ENCODE results near the gene NDUFAF2. TPM values are rescaled to one million over a fixed set of nuclear protein-coding genes. Genes with fewer than 3 reads are reported as not detected.
A peak's percentile ranks its signal among the peaks of the same experiment; 100 is the strongest.

The NDUFAF2 gene
- total RNA-seq, 3 donors from 2014 or later = 12.8 to 29.9 (median 19.5) TPM

DNA sequence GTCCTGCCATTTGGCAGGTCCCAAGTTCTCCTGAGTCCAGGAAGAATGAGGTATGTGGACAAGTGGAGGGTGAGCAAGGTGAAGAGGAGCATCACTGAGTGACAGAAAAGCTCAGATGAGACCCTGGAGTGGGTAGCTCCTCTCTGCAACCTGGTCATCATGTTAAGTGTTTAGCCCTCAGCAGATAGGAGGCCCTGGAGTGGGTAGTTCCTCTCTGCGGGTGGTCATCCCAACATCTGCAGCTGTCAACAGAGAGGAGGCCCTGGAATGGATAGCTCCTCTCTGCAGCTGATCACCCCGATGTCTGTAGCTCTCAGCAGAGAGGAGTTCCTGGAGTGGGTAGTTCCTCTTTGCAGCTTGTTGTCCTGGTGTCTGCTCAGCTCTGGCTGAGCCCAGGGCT lies 48.4 kb downstream of the NDUFAF2 start:
- intact Hi-C loops (cut with DNase I, micrococcal nuclease) = no loop called here
- Histone ChIP-seq H3K9me3 (peaks cover 9% of the 10 kb centered on the region), H3K4me1 (ENCODE audit: low read depth) (no peaks in the 10 kb centered on the region), H3K4me3 (no peak overlapping the region), H3K36me3 (ENCODE audit: low read depth) (no peaks in the 10 kb centered on the region)
- no peak for DNase-seq
- TF ChIP-seq, protein P1, sequence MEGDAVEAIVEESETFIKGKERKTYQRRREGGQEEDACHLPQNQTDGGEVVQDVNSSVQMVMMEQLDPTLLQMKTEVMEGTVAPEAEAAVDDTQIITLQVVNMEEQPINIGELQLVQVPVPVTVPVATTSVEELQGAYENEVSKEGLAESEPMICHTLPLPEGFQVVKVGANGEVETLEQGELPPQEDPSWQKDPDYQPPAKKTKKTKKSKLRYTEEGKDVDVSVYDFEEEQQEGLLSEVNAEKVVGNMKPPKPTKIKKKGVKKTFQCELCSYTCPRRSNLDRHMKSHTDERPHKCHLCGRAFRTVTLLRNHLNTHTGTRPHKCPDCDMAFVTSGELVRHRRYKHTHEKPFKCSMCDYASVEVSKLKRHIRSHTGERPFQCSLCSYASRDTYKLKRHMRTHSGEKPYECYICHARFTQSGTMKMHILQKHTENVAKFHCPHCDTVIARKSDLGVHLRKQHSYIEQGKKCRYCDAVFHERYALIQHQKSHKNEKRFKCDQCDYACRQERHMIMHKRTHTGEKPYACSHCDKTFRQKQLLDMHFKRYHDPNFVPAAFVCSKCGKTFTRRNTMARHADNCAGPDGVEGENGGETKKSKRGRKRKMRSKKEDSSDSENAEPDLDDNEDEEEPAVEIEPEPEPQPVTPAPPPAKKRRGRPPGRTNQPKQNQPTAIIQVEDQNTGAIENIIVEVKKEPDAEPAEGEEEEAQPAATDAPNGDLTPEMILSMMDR (IDR thresholded peaks at IDR 0.05) = no peak
- no peak for ATAC-seq

DNA sequence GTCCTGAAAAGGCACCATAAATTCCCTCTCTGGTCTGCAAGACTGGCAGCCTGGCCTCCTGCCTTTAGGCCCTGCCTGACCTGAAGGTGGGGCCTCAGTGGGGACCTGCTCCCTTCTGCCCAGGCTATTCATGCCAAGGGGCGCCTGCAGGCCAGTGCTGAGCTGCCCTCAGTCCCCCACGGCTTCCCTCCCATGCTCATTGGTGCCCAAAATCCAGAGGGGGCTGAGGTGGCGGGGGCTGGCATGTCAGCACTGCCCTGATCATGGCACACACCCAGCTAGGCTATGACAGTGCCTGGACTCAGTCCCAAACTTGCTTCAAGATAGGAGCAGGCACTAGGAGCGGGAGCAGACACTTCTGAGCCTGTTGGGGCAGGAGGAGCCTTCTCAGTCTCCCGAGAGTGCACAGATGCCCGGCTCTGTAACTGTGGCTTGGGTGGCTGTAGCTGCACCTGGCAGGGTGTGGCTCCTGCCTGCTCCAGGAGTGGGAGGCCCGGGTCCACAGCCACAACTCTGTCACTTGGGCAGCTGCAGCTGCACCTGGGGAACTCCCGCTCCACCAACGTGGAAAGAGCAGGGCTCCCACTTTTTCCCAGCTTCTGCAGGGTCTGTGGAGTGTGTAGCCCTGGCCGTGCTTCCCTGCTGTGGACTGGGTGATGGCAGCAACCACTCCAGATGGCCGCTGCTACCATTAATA lies 49.0 kb downstream of the NDUFAF2 start:
- intact Hi-C loops (cut with DNase I, micrococcal nuclease) = no loop called here
- H3K36me3 ChIP-seq (ENCODE audit: low read depth) = no peaks in the 10 kb centered on the region
- H3K9me3 ChIP-seq = peaks cover 9% of the 10 kb centered on the region
- H3K4me1 ChIP-seq (ENCODE audit: low read depth) = no peaks in the 10 kb centered on the region
- TF ChIP-seq, protein P1 (IDR thresholded peaks at IDR 0.05) = no peak
- no peak overlapping the region for H3K4me3 ChIP-seq
- no peak for DNase-seq
- peak; percentile 54 for ATAC-seq

DNA sequence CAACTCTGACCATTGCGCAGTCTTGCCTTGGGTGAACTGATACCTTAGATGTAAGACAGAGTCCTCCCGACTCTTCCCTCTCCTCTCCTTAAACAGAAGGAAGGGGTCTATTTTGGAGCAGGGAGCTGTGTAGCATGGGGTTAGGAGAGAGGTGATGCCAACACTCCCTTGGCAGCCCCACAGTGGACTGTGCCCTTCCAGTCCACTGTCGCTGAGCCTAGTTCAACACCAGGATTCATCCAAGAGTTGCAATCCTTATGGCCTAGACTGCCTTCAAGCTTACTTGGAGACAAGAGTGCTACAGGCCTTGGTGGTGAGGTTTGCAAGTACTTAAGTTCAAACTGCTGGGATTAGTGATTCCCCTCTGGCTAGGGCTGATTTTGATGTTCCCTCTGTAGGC lies 51.4 kb downstream of the NDUFAF2 start:
- Histone ChIP-seq H3K36me3 (ENCODE audit: low read depth) (no peaks in the 10 kb centered on the region), H3K4me3 (no peak overlapping the region), H3K9me3 (peaks cover 7% of the 10 kb centered on the region), H3K4me1 (ENCODE audit: low read depth) (no peaks in the 10 kb centered on the region)
- ATAC-seq (no peak), DNase-seq (no peak)
- intact Hi-C loops (cut with DNase I, micrococcal nuclease) = no loop called here
- TF ChIP-seq, protein P1 (IDR thresholded peaks at IDR 0.05) = no peak

DNA sequence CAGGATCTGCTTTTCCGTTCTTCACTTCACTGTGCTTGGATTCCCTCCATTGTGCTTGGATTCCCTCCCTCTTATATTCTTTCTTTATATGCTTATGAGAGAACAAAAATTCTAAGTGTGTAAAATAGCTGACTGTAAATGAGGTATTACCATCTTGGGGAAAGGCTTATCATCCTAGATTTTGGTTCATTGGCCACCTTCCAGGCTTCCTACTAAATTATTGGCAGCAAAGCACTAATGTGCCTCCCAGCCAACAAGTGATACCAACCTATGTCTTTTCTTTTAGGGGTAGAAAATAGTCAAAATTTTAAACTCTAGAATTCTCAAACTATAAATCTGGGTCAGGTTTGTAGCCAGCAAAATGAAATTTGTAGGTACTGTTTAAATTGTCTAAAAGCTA lies 52.7 kb downstream of the NDUFAF2 start:
- H3K4me1 ChIP-seq (ENCODE audit: low read depth) = no peaks in the 10 kb centered on the region
- H3K9me3 ChIP-seq = peaks cover 7% of the 10 kb centered on the region
- ATAC-seq (no peak), DNase-seq (no peak)
- H3K4me3 ChIP-seq = no peak overlapping the region
- intact Hi-C loops (cut with DNase I, micrococcal nuclease) = no loop called here
- TF ChIP-seq, protein P1 (IDR thresholded peaks at IDR 0.05) = no peak
- H3K36me3 ChIP-seq (ENCODE audit: low read depth) = no peaks in the 10 kb centered on the region

DNA sequence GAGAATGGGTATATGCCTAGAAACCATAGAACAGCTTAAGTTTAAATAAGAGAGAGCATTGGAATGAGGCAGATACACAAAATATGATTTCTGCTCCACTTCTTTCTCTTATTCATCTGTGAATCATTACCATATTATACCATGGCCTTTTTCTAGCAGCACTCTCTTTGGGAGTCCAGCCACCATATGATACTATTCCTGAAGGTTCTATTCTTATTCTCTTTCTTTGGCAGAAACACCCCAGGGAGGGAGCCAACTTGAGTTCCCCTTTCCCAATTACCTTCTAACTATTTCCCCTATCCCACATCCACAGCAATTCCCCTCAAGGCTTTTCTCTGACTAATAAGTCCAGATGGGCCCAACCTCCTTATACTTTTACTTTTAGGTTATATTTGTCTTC lies 55.9 kb downstream of the NDUFAF2 start:
- Histone ChIP-seq H3K4me3 (no peak overlapping the region), H3K4me1 (ENCODE audit: low read depth) (no peaks in the 10 kb centered on the region), H3K9me3 (no peaks in the 10 kb centered on the region), H3K36me3 (ENCODE audit: low read depth) (no peaks in the 10 kb centered on the region)
- no peak for DNase-seq
- TF ChIP-seq, protein P1 (IDR thresholded peaks at IDR 0.05) = no peak
- ATAC-seq = no peak
- intact Hi-C loops (cut with DNase I, micrococcal nuclease) = no loop called here

DNA sequence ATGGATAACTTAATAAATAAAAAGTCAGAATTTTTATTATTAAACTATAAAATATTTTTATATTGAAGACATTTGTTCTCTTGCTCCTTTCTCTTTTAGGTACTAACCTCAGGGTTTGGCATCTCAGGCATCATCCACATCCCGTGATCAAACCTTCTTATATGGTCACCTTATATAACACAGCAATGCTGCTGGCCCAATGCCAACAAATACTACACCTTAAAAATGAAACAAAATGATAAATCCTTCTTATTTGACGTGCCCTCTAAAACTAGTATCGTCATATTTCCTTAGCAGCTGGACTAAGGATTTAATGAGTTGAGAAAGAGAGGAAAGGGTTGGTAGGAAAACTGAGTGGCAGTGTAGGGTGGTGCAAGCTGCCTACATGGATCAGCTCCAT lies 56.6 kb downstream of the NDUFAF2 start:
- TF ChIP-seq, protein P1 (IDR thresholded peaks at IDR 0.05) = no peak
- ATAC-seq = no peak
- H3K36me3 ChIP-seq (ENCODE audit: low read depth) = no peaks in the 10 kb centered on the region
- H3K9me3 ChIP-seq = no peaks in the 10 kb centered on the region
- no peak for DNase-seq
- H3K4me1 ChIP-seq (ENCODE audit: low read depth) = no peaks in the 10 kb centered on the region
- intact Hi-C loops (cut with DNase I, micrococcal nuclease) = no loop called here
- no peak overlapping the region for H3K4me3 ChIP-seq
